ENCODE data around the gene GPRIN3. TPM values are rescaled to one million over a fixed set of nuclear protein-coding genes. Genes with fewer than 3 reads are reported as not detected.

GPRIN3 gene
- total RNA-seq = not detected in 2 replicates

GRCh38 chr4:89307446-89308160, at the start of gene GPRIN3:
TSS of gene GPRIN3 (minus strand) at chr4:89307800. CDS start at chr4:89250110, 57,690 bp downstream.

Other genes with a start within 250 kb of the GPRIN3 start
- gene TIGD2, start 196.3 kb downstream of the GPRIN3 start, total RNA-seq = 6.4 and 6.8 TPM in 2 replicates